Urinary bladder (tissue), 4 donors: ENCODE measurements around the gene ITGA3. TPM values are rescaled to one million over a fixed set of nuclear protein-coding genes. Genes with fewer than 3 reads are reported as not detected.

Source experiments
- DNase-seq: peaks from one replicate; pipeline ENCODE4 v3.0.0-alpha.2; 2015; ENCODE audit errors: extremely low spot score
- H3K27ac ChIP-seq: one replicate; pipeline ENCODE4 v1.5.1; 2013; ENCODE audit warnings: low read depth, mild to moderate bottlenecking, moderate library complexity
- H3K36me3 ChIP-seq: one replicate; pipeline ENCODE4 v1.6.1; 2013; ENCODE audit warnings: mild to moderate bottlenecking, moderate library complexity; ENCODE audit not compliant: insufficient read depth
- H3K4me1 ChIP-seq: one replicate; pipeline ENCODE4 v1.6.1; 2013; ENCODE audit warnings: mild to moderate bottlenecking, moderate library complexity; ENCODE audit not compliant: insufficient read depth
- H3K4me3 ChIP-seq: one replicate; pipeline ENCODE4 v1.5.1; 2013; ENCODE audit warnings: low read depth, low read length
- WGBS: extraction: QIAGEN DNeasy Blood & Tissue Kit; methylation state at CpG from one replicate; pipeline ENCODE4 v1.1.7; 2013; 5-methylcytosine and 5-hydroxymethylcytosine counted together
- polyA plus RNA-seq: library from polyadenylated mRNA; stranded (reverse); fragments of 200-250 nt; gene quantifications from one replicate; pipeline ENCODE4 v1.2.3, GENCODE V29; 2013
- total RNA-seq: library from RNA; depleted of rRNA; stranded (reverse); fragments of >200 nt; gene quantifications from one replicate; pipeline ENCODE4 v1.2.3, GENCODE V29; 2014
- donor health status: healthy with polysubstance abuse.
- donor health status: healthy.

Gene ITGA3
- total and polyA plus RNA-seq, 2 donors = 26.0 to 54.9 TPM

- H3K4me3 ChIP-seq = no peak overlapping the region
- 53% methylated on average over 10 of the region's 10 CpGs for WGBS
- no peak for DNase-seq
Observed at GRCh38 chr17:50062293-50063243, 6.7 kb downstream of the ITGA3 start.

GRCh38 chr17:50063561-50064252, 7.8 kb downstream of the ITGA3 start:
- no peak overlapping the region for H3K4me3 ChIP-seq
- H3K36me3 ChIP-seq = no peaks in the 10 kb centered on the region
- H3K4me1 ChIP-seq = no peaks in the 10 kb centered on the region
- WGBS = 92% methylated on average over 8 of the region's 8 CpGs
- no peak for DNase-seq
- peak overlapping the region; percentile 84 for H3K27ac ChIP-seq

More at GRCh38 chr17:50062293-50063243, 6.7 kb downstream of the ITGA3 start:
- H3K36me3 ChIP-seq = no peaks in the 10 kb centered on the region
- H3K27ac ChIP-seq = peak overlapping the region; percentile 77
- no peaks in the 10 kb centered on the region for H3K4me1 ChIP-seq

- WGBS = 48% methylated on average over 20 of the region's 20 CpGs
- no peaks in the 10 kb centered on the region for H3K4me1 ChIP-seq
- H3K27ac ChIP-seq = peak overlapping the region; percentile 84
- H3K36me3 ChIP-seq = no peaks in the 10 kb centered on the region
- H3K4me3 ChIP-seq = no peak overlapping the region
- DNase-seq = no peak
Observed at GRCh38 chr17:50064253-50065001, 8.5 kb downstream of the ITGA3 start.

GRCh38 chr17:50065056-50065455, 9.1 kb downstream of the ITGA3 start:
- Histone ChIP-seq H3K4me3 (no peak overlapping the region), H3K36me3 (no peaks in the 10 kb centered on the region), H3K27ac (peak overlapping the region; percentile 84), H3K4me1 (no peaks in the 10 kb centered on the region)
- no peak for DNase-seq
- 42% methylated on average over 3 of the region's 3 CpGs for WGBS

GRCh38 chr17:50066995-50067394, 11.1 kb downstream of the ITGA3 start:
- no peak for DNase-seq
- 96% methylated on average over 2 of the region's 2 CpGs for WGBS
- no peak overlapping the region for H3K4me3 ChIP-seq
- no peak overlapping the region for H3K27ac ChIP-seq
- H3K4me1 ChIP-seq = no peaks in the 10 kb centered on the region
- no peaks in the 10 kb centered on the region for H3K36me3 ChIP-seq

GRCh38 chr17:50067996-50068395, 12.1 kb downstream of the ITGA3 start:
- H3K27ac ChIP-seq = no peak overlapping the region
- WGBS = 94% methylated on average over 13 of the region's 13 CpGs
- DNase-seq = no peak
- H3K4me3 ChIP-seq = no peak overlapping the region
- H3K4me1 ChIP-seq = no peaks in the 10 kb centered on the region
- no peaks in the 10 kb centered on the region for H3K36me3 ChIP-seq

GRCh38 chr17:50070908-50071680, 15.2 kb downstream of the ITGA3 start:
- H3K27ac ChIP-seq = no peak overlapping the region
- H3K4me1 ChIP-seq = no peaks in the 10 kb centered on the region
- no peaks in the 10 kb centered on the region for H3K36me3 ChIP-seq
- no peak overlapping the region for H3K4me3 ChIP-seq
- DNase-seq = no peak
- WGBS = 98% methylated on average over 16 of the region's 16 CpGs

GRCh38 chr17:50071692-50072091, 15.8 kb downstream of the ITGA3 start:
- Histone ChIP-seq H3K4me1 (no peaks in the 10 kb centered on the region), H3K4me3 (no peak overlapping the region), H3K27ac (no peak overlapping the region), H3K36me3 (no peaks in the 10 kb centered on the region)
- DNase-seq = no peak
- WGBS = 86% methylated on average over 6 of the region's 6 CpGs

GRCh38 chr17:50072130-50072529, 16.2 kb downstream of the ITGA3 start:
- no peaks in the 10 kb centered on the region for H3K36me3 ChIP-seq
- H3K4me1 ChIP-seq = no peaks in the 10 kb centered on the region
- no peak overlapping the region for H3K4me3 ChIP-seq
- 84% methylated on average over 3 of the region's 3 CpGs for WGBS
- no peak overlapping the region for H3K27ac ChIP-seq
- DNase-seq = no peak

- Histone ChIP-seq H3K36me3 (no peaks in the 10 kb centered on the region), H3K27ac (no peak overlapping the region), H3K4me1 (no peaks in the 10 kb centered on the region), H3K4me3 (no peak overlapping the region)
- DNase-seq = no peak
- 70% methylated on average over 1 of the region's 1 CpG for WGBS
Observed at GRCh38 chr17:50072925-50073324, 17.0 kb downstream of the ITGA3 start.

- Histone ChIP-seq H3K4me3 (no peak overlapping the region), H3K4me1 (no peaks in the 10 kb centered on the region), H3K27ac (no peak overlapping the region), H3K36me3 (no peaks in the 10 kb centered on the region)
- no peak for DNase-seq
- WGBS = 93% methylated on average over 6 of the region's 6 CpGs
Observed at GRCh38 chr17:50074227-50074626, 18.3 kb downstream of the ITGA3 start.

GRCh38 chr17:50075446-50076032, 19.6 kb downstream of the ITGA3 start:
- Histone ChIP-seq H3K36me3 (no peaks in the 10 kb centered on the region), H3K4me3 (no peak overlapping the region), H3K27ac (no peak overlapping the region), H3K4me1 (no peaks in the 10 kb centered on the region)
- WGBS = 95% methylated on average over 16 of the region's 16 CpGs
- DNase-seq = no peak

GRCh38 chr17:50076221-50076590, 20.3 kb downstream of the ITGA3 start:
- H3K27ac ChIP-seq = no peak overlapping the region
- no peak overlapping the region for H3K4me3 ChIP-seq
- H3K4me1 ChIP-seq = no peaks in the 10 kb centered on the region
- no peaks in the 10 kb centered on the region for H3K36me3 ChIP-seq
- no peak for DNase-seq
- WGBS = 88% methylated on average over 16 of the region's 16 CpGs
